Measurements from ENCODE around the gene NEDD4. TPM values are rescaled to one million over a fixed set of nuclear protein-coding genes. Genes with fewer than 3 reads are reported as not detected.
"Not testable (repeated sequence)": the region's sequence is repeated elsewhere in the genome, so short reads cannot be mapped to it uniquely, and the experiment has no call there.

NEDD4 gene
- total RNA-seq, 1 donor from 2014 or later = 60.7 TPM

- DNase-seq (ENCODE audit: low spot score) = no peak
These were observed 163.6 kb downstream of the NEDD4 start for GRCh38 chr15:55829826-55830225.

DNA sequence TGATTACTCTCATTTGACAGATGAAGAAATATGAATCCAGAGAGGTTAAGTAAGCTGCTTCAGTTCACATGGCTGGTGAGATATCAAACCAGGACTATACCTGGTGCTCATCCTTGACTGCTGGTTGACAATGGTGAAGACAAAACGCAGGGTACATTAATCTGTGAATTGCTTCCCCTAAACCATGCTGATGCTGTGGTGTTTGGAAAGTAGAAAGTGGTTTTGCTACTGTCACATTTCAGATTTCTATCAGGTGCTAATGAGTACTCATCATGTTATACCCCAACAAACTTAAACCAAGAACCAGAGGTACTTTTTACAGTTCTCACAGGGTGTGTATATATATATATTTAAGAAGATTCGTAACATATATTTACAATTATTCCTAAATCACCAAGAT lies 165.5 kb downstream of the NEDD4 start:
- no peak for DNase-seq (ENCODE audit: low spot score)

DNA sequence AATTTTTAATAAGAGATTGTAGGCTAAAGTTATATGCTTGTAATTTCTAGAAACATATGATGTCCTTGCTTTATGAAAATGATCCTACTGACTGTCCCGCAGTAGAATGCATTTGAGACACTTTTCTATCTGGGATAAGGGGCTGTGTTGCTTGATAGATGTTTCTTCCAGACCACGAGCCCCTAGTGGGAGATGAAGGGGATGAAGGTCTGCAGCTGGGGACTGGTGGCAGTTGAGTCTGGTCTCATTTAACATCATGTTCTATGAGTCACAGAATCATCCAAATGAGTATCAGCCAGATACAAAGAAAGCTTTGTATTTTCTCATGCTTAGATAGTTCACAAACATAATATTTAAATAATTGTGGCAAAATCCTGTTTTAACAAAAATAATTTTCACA lies 166.2 kb downstream of the NEDD4 start:
- DNase-seq (ENCODE audit: low spot score) = no peak

DNA sequence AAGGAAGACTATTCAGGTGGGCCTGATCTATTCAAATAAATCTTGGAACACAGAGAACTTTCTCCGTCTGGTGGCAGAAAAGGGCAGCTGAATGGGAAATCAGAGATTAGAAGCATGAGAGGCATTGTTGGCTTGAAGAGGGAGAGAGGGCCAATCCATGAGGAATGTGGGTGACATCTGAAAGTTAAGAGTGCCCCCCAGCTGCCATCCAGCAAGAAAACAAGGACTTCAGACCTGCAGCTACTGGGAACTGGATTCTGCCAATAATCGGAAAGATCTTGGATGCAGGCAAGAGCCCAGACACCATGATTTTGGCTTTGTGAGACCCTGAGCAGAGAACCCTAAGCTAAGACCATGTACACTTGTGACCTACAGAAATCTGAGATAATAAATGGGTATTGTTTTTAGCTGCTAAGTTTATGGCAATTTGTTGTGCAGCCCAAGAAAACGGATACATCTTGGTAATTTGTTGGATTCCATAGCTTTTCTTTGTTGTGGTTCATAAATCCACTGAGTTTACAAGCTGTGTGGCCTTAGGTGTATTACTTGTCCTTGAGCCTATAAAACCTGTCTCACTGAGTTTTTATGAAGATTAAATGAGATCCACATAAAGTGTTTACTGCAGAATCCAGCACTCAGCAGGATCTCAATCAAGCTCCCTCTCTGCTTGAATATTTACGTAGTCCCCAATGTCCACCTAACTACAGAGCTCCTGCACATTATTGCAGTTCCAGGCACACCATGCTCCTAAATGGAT lies 168.4 kb downstream of the NEDD4 start:
- no peak for DNase-seq (ENCODE audit: low spot score)

DNA sequence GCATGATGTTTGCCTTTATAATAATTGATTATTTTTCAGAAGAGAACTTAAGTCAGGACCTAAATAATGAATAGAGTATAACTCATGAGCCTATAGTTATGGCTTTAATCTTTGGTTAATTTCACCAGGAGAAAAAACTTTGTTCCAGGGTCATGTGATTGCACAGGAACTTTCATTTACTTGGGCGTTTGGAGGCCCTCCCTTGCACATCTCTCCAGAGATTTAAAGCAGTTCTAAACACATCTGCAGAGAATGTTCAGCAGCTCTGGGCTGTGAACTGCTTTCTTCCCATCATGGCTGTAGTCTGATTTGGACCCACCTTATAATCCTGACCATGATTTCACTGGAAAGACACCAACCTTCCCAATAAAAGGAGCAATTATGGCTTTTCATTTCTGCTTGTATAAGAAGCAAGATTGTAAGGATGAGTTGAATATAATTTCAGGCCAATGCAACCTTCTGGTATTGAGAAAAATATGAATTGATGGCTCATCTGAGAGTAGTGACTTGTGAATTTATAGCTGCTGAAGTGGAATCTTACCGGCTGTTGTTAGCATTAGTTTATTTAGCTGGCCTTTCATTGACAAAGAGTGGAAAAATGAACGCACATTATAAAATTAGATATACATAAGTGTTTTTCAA lies 169.6 kb downstream of the NEDD4 start:
- peak; percentile 56 for DNase-seq (ENCODE audit: low spot score)

GRCh38 chr15:55823191-55823670 lies 170.2 kb downstream of the NEDD4 start:
- peak; percentile 83 for DNase-seq (ENCODE audit: low spot score)

GRCh38 chr15:55821740-55822139 lies 171.7 kb downstream of the NEDD4 start:
- not testable (repeated sequence) for DNase-seq (ENCODE audit: low spot score)

DNA sequence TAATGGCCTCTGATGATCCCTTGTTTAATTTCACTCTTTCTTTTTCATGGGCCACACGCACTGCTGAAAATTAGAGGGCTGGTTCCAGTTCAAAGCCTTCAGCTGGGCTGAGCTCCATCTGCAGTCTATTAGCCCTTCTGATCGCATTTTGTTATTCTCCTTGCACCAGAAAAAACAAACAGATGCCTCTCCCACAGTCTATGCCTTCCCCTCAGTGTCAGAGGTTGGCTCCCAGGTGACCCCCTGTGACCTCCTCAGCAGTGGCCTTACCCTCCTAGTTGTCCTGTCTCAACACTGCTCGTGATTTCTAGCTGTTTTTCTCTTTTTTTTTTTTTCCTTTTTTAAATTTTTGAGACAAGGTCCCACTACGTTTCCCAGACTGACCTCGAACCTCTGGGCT lies 173.4 kb downstream of the NEDD4 start:
- DNase-seq (ENCODE audit: low spot score) = no peak

DNA sequence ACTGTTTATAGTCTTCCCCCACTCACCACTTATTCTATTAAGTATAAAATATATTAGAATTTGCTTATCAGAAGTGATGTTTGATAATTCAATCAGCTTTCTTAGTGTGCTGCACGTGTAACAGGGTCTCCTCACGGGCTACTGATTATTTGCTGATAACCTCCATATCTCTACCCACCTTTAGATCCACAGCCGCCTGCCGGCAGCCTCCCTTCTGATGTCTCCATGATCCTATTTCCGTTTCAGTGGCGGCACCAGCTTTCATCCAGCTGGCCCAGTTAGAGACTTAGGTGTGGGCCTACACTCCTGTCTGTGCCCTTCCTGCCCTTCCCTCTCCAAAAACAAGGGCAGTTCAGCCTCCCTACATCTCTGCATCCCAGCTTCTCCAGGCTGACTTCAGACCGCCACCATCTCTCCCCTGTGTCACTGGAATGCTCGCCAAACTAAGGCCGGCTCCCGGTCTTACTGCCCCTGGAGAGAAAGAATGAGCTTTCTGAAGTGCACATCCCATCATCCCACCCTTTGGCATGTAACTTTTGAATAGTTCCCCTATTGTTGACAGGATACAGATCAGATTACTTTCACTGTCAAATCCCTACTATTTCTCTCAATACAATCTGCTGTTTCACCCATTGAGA lies 173.9 kb downstream of the NEDD4 start:
- no peak for DNase-seq (ENCODE audit: low spot score)

GRCh38 chr15:55816017-55816416 lies 177.4 kb downstream of the NEDD4 start:
- peak; percentile 67 for DNase-seq (ENCODE audit: low spot score)

GRCh38 chr15:55802600-55803376 lies 190.6 kb downstream of the NEDD4 start:
- no peak for DNase-seq (ENCODE audit: low spot score)

GRCh38 chr15:55800216-55800615 lies 193.2 kb downstream of the NEDD4 start:
- no peak for DNase-seq (ENCODE audit: low spot score)

GRCh38 chr15:55799291-55800212 lies 193.9 kb downstream of the NEDD4 start:
- DNase-seq (ENCODE audit: low spot score) = peak; percentile 73

- peak; percentile 17 for DNase-seq (ENCODE audit: low spot score)
These were observed 197.0 kb downstream of the NEDD4 start for GRCh38 chr15:55796321-55796965.

DNA sequence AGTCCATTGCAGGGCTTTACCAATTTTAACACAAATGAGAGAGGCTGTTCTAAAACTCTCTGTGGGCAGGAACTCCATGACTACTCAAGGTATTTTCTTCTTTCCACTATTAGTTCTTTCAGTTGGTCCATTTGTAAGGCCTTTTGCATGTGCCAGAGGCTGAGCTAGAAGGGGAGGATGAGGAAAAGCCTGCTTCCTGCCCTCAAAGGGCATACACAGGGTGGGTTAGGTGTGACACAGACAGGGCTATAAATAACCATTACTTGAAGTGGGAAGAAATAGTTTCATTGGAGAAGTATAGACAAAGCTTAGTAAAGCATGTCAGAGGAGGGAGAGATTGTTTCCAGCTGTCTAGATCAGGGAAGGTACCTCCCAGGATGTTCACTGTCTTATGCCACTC lies 198.4 kb downstream of the NEDD4 start:
- DNase-seq (ENCODE audit: low spot score) = no peak

- DNase-seq (ENCODE audit: low spot score) = no peak
These were observed 201.6 kb downstream of the NEDD4 start for GRCh38 chr15:55791551-55792400.

GRCh38 chr15:55789066-55789660 lies 204.2 kb downstream of the NEDD4 start:
- no peak for DNase-seq (ENCODE audit: low spot score)

GRCh38 chr15:55786341-55786740 lies 207.1 kb downstream of the NEDD4 start:
- DNase-seq (ENCODE audit: low spot score) = no peak

- not testable (repeated sequence) for DNase-seq (ENCODE audit: low spot score)
These were observed 207.8 kb downstream of the NEDD4 start for GRCh38 chr15:55785593-55785992.
